Stimulated activated CD4-positive, alpha-beta T cell treated with anti-CD3 and anti-CD28 coated beads, Interleukin-1b, Interleukin-23, amount 100 ng/mL, for 48 hours (primary cell): ENCODE results near the gene RNGTT.

Experiments
- DNase-seq: peaks from one replicate; pipeline ENCODE4 v3.0.0-alpha.2; 2020

RNGTT gene

GRCh38 chr6:88708197-88708744 lies 255.1 kb downstream of the RNGTT start:
- no peak for DNase-seq

DNA sequence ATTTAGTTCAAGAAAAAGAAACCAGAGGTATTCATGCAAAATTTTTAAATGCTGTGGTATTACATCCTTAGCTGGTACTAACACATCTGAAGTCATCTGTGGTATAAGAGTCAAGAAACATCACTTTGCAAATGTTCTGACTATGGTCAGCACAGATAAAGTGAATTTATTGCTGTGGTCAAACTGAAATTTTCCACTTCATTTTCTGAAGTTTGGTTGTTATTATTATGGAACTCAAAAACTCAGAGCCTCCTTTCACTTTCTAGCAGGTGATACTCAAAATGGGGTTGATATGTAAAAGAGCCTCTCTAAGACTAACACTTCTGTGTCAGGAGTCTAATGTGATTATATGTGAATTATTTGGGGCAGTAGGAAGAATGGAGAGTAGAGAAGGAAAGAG lies 257.8 kb downstream of the RNGTT start:
- no peak for DNase-seq

GRCh38 chr6:88704980-88705379 lies 258.4 kb downstream of the RNGTT start:
- no peak for DNase-seq

GRCh38 chr6:88702956-88703556 lies 260.4 kb downstream of the RNGTT start:
- DNase-seq = no peak

DNA sequence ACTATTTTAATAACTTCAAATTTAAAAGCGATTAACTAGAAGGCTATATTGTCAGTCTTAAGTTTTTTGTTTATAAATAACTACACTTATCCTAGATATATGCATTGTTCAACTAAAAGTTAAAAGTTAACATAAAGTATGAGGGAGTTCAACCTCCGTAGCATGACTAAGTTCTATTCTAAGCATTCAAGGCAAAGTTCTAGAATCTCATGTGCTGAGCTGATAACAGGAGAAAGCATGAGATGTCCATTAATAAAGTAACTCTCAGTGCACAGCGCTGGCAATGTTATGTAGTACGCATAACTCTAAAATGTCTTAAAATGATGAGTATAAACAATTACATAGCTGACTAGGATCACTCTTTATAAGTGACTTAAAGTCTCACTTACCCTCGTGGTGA lies 264.8 kb downstream of the RNGTT start:
- no peak for DNase-seq

DNA sequence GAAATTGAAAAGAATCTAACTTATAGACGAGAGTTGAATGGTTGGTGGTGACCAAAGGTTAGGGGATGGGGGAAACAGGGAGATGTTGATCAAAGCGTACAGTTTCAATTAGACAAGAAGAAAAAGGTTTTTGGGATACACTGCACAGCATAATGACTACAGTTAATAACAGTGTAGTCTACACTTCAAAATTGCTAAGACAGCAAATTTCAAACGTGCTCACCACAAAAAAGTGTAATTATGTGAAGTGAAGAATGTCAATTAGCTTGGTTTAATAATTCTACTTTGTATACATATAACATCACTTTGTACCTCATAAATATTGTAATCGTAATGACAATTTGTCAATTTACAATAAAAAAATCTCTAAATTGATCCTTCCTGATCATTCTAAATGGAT lies 267.5 kb downstream of the RNGTT start:
- DNase-seq = no peak

DNA sequence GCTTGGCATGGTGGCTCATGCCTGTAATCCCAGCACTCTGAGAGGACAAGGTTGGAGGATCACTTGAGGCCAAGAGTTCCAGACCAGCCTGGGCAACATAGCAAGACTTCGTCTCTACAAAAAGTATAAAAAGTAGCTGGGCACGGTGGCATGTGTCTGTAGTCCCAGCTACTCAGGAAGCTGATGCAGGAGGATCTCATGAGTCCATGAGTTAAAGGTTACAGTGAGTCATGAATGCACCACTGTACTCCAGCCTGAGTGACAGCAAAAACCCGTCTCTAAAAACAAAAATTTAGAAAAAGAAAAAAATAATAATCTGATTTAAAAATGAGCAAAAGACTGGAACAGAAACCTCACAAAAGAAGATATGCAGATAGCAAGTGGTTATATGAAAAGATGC lies 279.7 kb downstream of the RNGTT start:
- no peak for DNase-seq

DNA sequence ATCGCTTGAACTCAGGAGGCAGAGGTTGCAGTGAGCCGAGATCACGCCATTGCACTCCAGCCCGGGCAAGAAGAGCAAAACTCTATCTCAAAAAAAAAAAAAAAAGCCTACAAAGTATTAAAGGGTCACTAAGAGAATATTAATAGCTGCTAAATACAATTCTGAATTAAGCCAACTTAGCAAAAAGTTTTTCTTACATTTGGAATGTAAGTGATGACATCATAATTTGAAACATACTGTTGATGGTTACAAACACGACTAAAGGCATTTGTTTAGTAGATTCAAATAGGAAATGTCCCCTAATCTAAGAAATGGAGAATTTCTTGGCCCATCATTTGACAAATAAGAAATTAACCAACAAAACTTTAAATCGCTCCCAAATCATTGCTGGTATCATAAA lies 282.8 kb downstream of the RNGTT start:
- no peak for DNase-seq

DNA sequence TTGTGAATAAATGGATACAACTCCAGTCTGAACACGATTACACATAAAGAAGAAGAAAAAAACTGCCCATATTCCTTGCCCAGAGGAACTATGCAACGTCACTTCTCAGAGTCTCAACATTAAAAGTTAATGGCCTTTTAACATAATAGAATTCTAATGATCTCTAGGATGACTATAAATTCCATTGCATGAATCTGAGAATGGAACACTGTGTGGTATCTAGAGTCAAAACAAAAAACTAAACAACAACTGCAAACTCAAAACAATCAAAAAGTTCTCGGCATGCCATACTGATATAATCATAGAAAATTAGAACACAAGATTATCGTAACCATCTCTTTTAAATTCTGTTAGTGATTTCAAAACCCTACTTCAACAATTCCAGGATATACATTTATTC lies 283.6 kb downstream of the RNGTT start:
- DNase-seq = no peak

GRCh38 chr6:88677356-88677755 lies 286.1 kb downstream of the RNGTT start:
- no peak for DNase-seq

DNA sequence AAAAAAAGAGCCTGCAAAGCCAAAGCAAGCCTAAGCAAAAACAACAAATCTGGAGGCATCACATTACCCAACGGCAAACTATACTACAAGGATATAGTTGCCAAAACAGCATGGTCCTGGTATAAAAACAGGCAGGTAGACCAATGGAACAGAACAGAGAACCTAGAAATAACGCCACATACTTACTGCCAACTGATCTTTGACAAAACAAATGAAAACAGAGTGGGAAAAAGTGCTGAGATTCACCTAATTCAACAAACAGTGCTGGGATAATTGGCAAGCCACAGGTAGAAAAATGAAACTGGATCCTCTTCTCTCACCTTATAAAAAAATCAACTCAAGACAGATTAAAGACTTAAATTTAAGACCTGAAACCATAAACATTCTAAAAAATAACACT lies 291.8 kb downstream of the RNGTT start:
- DNase-seq = no peak

GRCh38 chr6:88670369-88670768 lies 293.0 kb downstream of the RNGTT start:
- DNase-seq = no peak

DNA sequence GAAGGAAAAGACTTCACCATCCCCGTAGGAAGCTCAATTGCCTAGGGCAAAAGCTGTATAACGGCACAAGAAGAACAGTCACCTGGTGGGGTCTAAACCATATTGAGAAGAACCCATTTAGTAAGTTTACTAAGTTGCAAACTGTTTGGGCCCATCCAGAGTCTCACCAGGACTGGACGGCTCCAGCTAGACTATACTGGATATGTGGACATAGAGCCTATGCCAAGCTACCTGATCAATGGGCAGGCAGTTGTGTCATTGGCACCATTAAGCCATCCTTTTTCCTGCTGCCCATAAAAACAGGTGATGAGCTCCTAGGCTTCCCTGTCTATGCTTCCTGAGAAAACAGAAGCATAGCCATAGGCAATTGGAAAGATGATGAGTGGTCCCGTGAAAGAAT lies 293.9 kb downstream of the RNGTT start:
- DNase-seq = no peak

- no peak for DNase-seq
These were observed 296.5 kb downstream of the RNGTT start for GRCh38 chr6:88666901-88667300.

DNA sequence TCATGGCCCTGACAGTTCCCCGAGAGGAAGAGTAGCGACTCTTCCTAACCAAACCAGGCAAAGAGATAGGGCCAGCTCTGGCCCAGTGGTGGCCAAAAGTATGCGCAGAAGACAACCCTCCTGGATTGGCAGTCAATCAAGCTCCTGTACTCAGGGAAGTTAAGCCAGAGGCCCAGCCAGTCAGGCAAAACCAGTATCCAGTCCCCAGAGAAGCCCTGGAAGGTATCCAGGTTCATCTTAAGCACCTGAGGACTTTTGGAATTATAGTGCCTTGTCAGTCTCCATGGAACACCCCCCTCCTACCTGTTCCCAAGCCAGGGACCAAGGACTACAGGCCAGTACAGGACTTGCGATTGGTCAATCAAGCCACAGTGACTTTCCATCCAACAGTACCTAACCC lies 298.3 kb downstream of the RNGTT start:
- no peak for DNase-seq

GRCh38 chr6:88663801-88664200 lies 299.6 kb downstream of the RNGTT start:
- no peak for DNase-seq

- no peak for DNase-seq
These were observed 300.7 kb downstream of the RNGTT start for GRCh38 chr6:88662653-88663174.

- DNase-seq = no peak
These were observed 301.2 kb downstream of the RNGTT start for GRCh38 chr6:88662163-88662580.

DNA sequence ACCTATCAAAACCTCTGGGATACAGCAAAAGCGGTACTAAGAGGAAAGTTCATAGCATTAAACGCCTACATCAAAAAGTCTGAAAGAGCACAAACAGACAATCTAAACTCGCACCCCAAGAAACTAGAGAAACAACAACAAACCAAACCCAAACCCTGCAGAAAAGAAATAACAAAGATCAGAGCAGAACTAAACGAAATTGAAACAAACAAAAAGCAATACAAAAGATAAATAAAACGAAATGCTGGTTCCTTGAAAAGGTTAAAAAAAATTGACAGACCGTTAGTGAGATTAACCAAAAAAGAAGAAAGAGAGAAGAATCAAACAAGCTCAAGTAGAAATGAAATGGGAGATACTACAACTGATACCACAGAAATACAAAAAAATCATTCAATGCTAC lies 302.3 kb downstream of the RNGTT start:
- no peak for DNase-seq

DNA sequence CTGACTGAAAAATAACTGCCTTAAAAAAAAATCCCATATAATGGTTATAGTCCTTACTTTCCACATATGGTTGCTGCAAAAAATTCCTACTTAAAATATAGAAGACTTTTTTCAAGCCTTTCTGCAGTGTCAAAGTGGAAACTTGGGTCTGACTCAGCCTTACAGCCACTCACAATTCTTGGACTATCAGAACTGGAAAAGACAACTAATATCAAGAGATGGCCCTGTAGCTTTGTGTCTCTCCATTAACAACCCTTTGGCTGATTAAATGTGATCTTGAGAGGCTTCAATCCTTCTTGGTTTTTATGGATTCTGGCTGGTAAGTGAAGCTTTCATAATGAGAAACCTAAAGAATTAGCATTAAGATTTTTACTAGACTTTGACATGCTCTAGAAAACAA lies 307.8 kb downstream of the RNGTT start:
- DNase-seq = no peak

- DNase-seq = no peak
These were observed 309.5 kb downstream of the RNGTT start for GRCh38 chr6:88653936-88654335.

DNA sequence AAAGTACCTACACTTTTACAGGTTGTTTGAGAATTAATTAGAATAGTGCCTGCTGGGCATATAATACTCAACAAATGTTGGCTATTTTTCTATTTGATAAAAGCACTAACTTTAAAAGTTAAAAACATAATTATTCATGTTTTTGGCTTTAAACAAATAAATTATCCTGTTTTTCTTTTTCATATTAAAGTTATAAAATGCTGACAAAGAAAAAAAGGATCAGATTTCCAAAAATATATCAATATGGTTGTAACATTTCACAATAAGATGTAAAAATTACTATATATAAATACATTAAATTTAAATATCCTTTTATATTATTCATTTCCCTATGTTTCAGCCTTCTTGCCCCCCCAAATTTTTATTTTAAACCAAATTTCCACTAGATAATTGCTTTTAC lies 312.0 kb downstream of the RNGTT start:
- no peak for DNase-seq

GRCh38 chr6:88650979-88651378 lies 312.4 kb downstream of the RNGTT start:
- DNase-seq = no peak

- DNase-seq = no peak
These were observed 313.3 kb downstream of the RNGTT start for GRCh38 chr6:88650029-88650619.
